Dendritic cell treated with granulocyte-macrophage colony-stimulating factor and Interleukin-4, amounts not matched to agents 40 ng/mL and 50 ng/mL, for 4 days (primary cell): ENCODE results near the gene RDH16.
A peak's percentile ranks its signal among the peaks of the same experiment; 100 is the strongest.
"Not testable (repeated sequence)": the region's sequence is repeated elsewhere in the genome, so short reads cannot be mapped to it uniquely, and the experiment has no call there.

Source experiments
- H3K27ac Mint-ChIP-seq: one replicate; pipeline ENCODE4 v1.8.0; 2022; ENCODE audit warnings: mild to moderate bottlenecking, mixed read lengths
- H3K27me3 Mint-ChIP-seq: one replicate; pipeline ENCODE4 v1.8.0; 2022; ENCODE audit warnings: mild to moderate bottlenecking, mixed read lengths
- H3K36me3 Mint-ChIP-seq: one replicate; pipeline ENCODE4 v1.8.0; 2022; ENCODE audit warnings: low read depth, mixed read lengths
- H3K4me1 Mint-ChIP-seq: one replicate; pipeline ENCODE4 v1.8.0; 2022; ENCODE audit warnings: low read depth, mixed read lengths
- H3K4me3 Mint-ChIP-seq: one replicate; pipeline ENCODE4 v1.8.0; 2022; ENCODE audit warnings: mild to moderate bottlenecking, moderate library complexity, mixed read lengths
- H3K9me3 Mint-ChIP-seq: one replicate; pipeline ENCODE4 v1.8.0; 2022; ENCODE audit warnings: mixed read lengths
- intact Hi-C: fragments of 100-400 bp; cut with micrococcal nuclease; formaldehyde crosslinking; loops from one replicate; pipeline ENCODE4 v1.15.0; 2022

The RDH16 gene

GRCh38 chr12:56954057-56954957 lies 3.1 kb downstream of the RDH16 start:
- intact Hi-C loops: no loop called here
- H3K4me1 Mint-ChIP-seq: peaks cover 24% of the 10 kb centered on the region
- no peak overlapping the region for H3K4me3 Mint-ChIP-seq
- peaks cover 12% of the 10 kb centered on the region for H3K9me3 Mint-ChIP-seq
- H3K27ac Mint-ChIP-seq: no peak overlapping the region
- H3K36me3 Mint-ChIP-seq: no peaks in the 10 kb centered on the region
- H3K27me3 Mint-ChIP-seq: peaks cover 7% of the 10 kb centered on the region

- Mint-ChIP-seq H3K36me3 (no peaks in the 10 kb centered on the region), H3K27ac (no peak overlapping the region), H3K9me3 (peaks cover 9% of the 10 kb centered on the region), H3K4me1 (peaks cover 24% of the 10 kb centered on the region), H3K27me3 (peaks cover 5% of the 10 kb centered on the region), H3K4me3 (no peak overlapping the region)
- intact Hi-C loops: no loop called here
Observed at GRCh38 chr12:56953314-56953713, 4.1 kb downstream of the RDH16 start.

GRCh38 chr12:56951582-56952339 lies 5.6 kb downstream of the RDH16 start:
- H3K36me3 Mint-ChIP-seq: no peaks in the 10 kb centered on the region

GRCh38 chr12:56948881-56949280 lies 8.5 kb downstream of the RDH16 start:
- Mint-ChIP-seq H3K36me3 (no peaks in the 10 kb centered on the region), H3K4me1 (peaks cover 9% of the 10 kb centered on the region), H3K27ac (no peak overlapping the region), H3K4me3 (no peak overlapping the region), H3K27me3 (no peaks in the 10 kb centered on the region), H3K9me3 (no peaks in the 10 kb centered on the region)
- intact Hi-C loops: no loop called here

More at GRCh38 chr12:56951582-56952339, 5.6 kb downstream of the RDH16 start:
- H3K4me1 Mint-ChIP-seq: peaks cover 24% of the 10 kb centered on the region
- H3K27ac Mint-ChIP-seq: no peak overlapping the region
- no peaks in the 10 kb centered on the region for H3K27me3 Mint-ChIP-seq
- H3K9me3 Mint-ChIP-seq: no peaks in the 10 kb centered on the region
- intact Hi-C loops: no loop called here
- no peak overlapping the region for H3K4me3 Mint-ChIP-seq

GRCh38 chr12:56948457-56948777 lies 9.0 kb downstream of the RDH16 start:
- Mint-ChIP-seq H3K27me3 (no peaks in the 10 kb centered on the region), H3K36me3 (no peaks in the 10 kb centered on the region), H3K4me3 (no peak overlapping the region), H3K9me3 (no peaks in the 10 kb centered on the region), H3K4me1 (peaks cover 9% of the 10 kb centered on the region), H3K27ac (no peak overlapping the region)
- intact Hi-C loops: no loop called here

GRCh38 chr12:56947633-56948456 lies 9.6 kb downstream of the RDH16 start:
- Mint-ChIP-seq H3K4me1 (peaks cover 11% of the 10 kb centered on the region), H3K27ac (no peak overlapping the region), H3K4me3 (no peak overlapping the region), H3K9me3 (no peaks in the 10 kb centered on the region), H3K27me3 (no peaks in the 10 kb centered on the region), H3K36me3 (no peaks in the 10 kb centered on the region)
- intact Hi-C loops: no loop called here

GRCh38 chr12:56943878-56944277 lies 13.5 kb downstream of the RDH16 start:
- no peaks in the 10 kb centered on the region for H3K9me3 Mint-ChIP-seq
- H3K27ac Mint-ChIP-seq: no peak overlapping the region
- H3K36me3 Mint-ChIP-seq: no peaks in the 10 kb centered on the region
- peaks cover 20% of the 10 kb centered on the region for H3K4me1 Mint-ChIP-seq
- no peaks in the 10 kb centered on the region for H3K27me3 Mint-ChIP-seq
- intact Hi-C loops: no loop called here
- no peak overlapping the region for H3K4me3 Mint-ChIP-seq

- H3K4me3 Mint-ChIP-seq, H3K36me3 Mint-ChIP-seq, intact Hi-C loops, H3K27me3 Mint-ChIP-seq, H3K9me3 Mint-ChIP-seq, H3K27ac Mint-ChIP-seq: not testable (repeated sequence)
- peaks cover 20% of the 10 kb centered on the region for H3K4me1 Mint-ChIP-seq
Observed at GRCh38 chr12:56943374-56943773, 14.0 kb downstream of the RDH16 start.

GRCh38 chr12:56941299-56942017 lies 15.9 kb downstream of the RDH16 start:
- intact Hi-C loops: no loop called here
- Mint-ChIP-seq H3K27ac (peak overlapping the region; percentile 9), H3K9me3 (no peaks in the 10 kb centered on the region), H3K4me3 (no peak overlapping the region), H3K27me3 (peaks cover 5% of the 10 kb centered on the region), H3K4me1 (peaks cover 20% of the 10 kb centered on the region), H3K36me3 (no peaks in the 10 kb centered on the region)

- H3K9me3 Mint-ChIP-seq, H3K4me3 Mint-ChIP-seq, H3K36me3 Mint-ChIP-seq, intact Hi-C loops, H3K27me3 Mint-ChIP-seq: not testable (repeated sequence)
- Mint-ChIP-seq H3K4me1 (peaks cover 20% of the 10 kb centered on the region), H3K27ac (peak overlapping the region; percentile 9)
Observed at GRCh38 chr12:56940942-56941298, 16.5 kb downstream of the RDH16 start.

GRCh38 chr12:56935752-56936151 lies 21.7 kb downstream of the RDH16 start:
- Mint-ChIP-seq H3K36me3 (no peaks in the 10 kb centered on the region), H3K9me3 (no peaks in the 10 kb centered on the region), H3K4me3 (no peak overlapping the region), H3K27me3 (peaks cover 5% of the 10 kb centered on the region), H3K4me1 (peaks cover 39% of the 10 kb centered on the region), H3K27ac (peak overlapping the region; percentile 3)
- intact Hi-C loops: no loop called here

GRCh38 chr12:56935157-56935556 lies 22.3 kb downstream of the RDH16 start:
- Mint-ChIP-seq H3K27ac (peak overlapping the region; percentile 67), H3K27me3 (peaks cover 5% of the 10 kb centered on the region), H3K4me3 (no peak overlapping the region), H3K4me1 (peaks cover 45% of the 10 kb centered on the region), H3K9me3 (no peaks in the 10 kb centered on the region), H3K36me3 (no peaks in the 10 kb centered on the region)
- intact Hi-C loops: no loop called here

GRCh38 chr12:56933826-56934625 lies 23.4 kb downstream of the RDH16 start, which contains the start of gene SDR9C7:
SDR9C7 (minus strand) TSS chr12:56934408; CDS start chr12:56934261, 147 bp downstream.
- H3K27ac Mint-ChIP-seq: peak within 1 kb of the TSS; percentile 90
- intact Hi-C loops: no loop called here
- peaks cover 50% of the 10 kb centered on the region for H3K4me1 Mint-ChIP-seq
- H3K4me3 Mint-ChIP-seq: no peak within 1 kb of the TSS
- no peaks in the 10 kb centered on the region for H3K36me3 Mint-ChIP-seq
- H3K9me3 Mint-ChIP-seq: no peaks in the 10 kb centered on the region
- H3K27me3 Mint-ChIP-seq: peaks cover 5% of the 10 kb centered on the region
